A549 treated with DMSO at 1 μM for 4 hours (cell line): Measurements from ENCODE around the gene TNFAIP3. TPM values are rescaled to one million over a fixed set of nuclear protein-coding genes. Genes with fewer than 3 reads are reported as not detected.

Experiments
- total RNA-seq: library from RNA; stranded (reverse); fragments of 200-300 nt; extraction: Qiagen RNA extraction; gene quantifications from 5 replicates; pipeline ENCODE4 v1.2.3, GENCODE V29; 2022; ENCODE audit warnings: low read depth

Gene TNFAIP3
- total RNA-seq = 10.7 to 16.9 TPM (median 13.5 TPM) in 5 replicates

GRCh38 chr6:137866914-137867684 is at the start of gene TNFAIP3:
TSS of gene TNFAIP3 (plus strand) at chr6:137867259. CDS start at chr6:137871228, 3,969 bp downstream.

Other genes with a start within 250 kb of the TNFAIP3 start
- gene PERP, start 240.2 kb downstream of the TNFAIP3 start, total RNA-seq = 72.9 to 96.8 TPM (median 87.9 TPM) in 5 replicates